BJ (cell line): ENCODE results near the gene CCDC30. TPM values are rescaled to one million over a fixed set of nuclear protein-coding genes. Genes with fewer than 3 reads are reported as not detected.

Experiments
- CTCF ChIA-PET: fragments of 350-600 bp; formaldehyde crosslinking; extraction: SDS; loops from one replicate; lab custom pipeline; 2021; ENCODE audit warnings: antibody characterized with exemption, inconsistent platforms; lab: Yijun Ruan, JAX
- POLR2A ChIA-PET: fragments of 300-600 bp; sonication (Branson Sonifier 250); formaldehyde crosslinking; extraction: SDS; loops from one replicate; lab custom pipeline; 2021; ENCODE audit warnings: antibody characterized with exemption; lab: Charles Lee
- DNase-seq: peaks from one replicate; pipeline ENCODE4 v3.0.0-alpha.2; 2011; ENCODE audit warnings: low read depth
- H3K27me3 ChIP-seq: 2 replicates; pipeline ENCODE4 v1.6.0; 2011; ENCODE audit warnings: low read length; ENCODE audit not compliant: control insufficient read depth, insufficient read depth
- H3K36me3 ChIP-seq: 2 replicates; pipeline ENCODE4 v1.5.1; 2011; ENCODE audit warnings: low read length; ENCODE audit not compliant: control insufficient read depth, insufficient read depth
- H3K4me3 ChIP-seq: 2 replicates; pipeline ENCODE4 v1.5.1; 2011; ENCODE audit warnings: low read depth, mild to moderate bottlenecking, control low read depth, low read length
- CTCF ChIP-seq: IDR thresholded peaks from 2 replicates; pipeline ENCODE4 v1.5.1; 2011; ENCODE audit warnings: low read depth, mild to moderate bottlenecking, control low read depth, inconsistent platforms, low read length, moderate library complexity; ENCODE audit not compliant: insufficient read depth
- polyA plus RNA-seq: library from polyadenylated mRNA; depleted of rRNA; stranded (reverse); fragments of >200 nt; gene quantifications from 2 replicates; pipeline ENCODE4 v1.2.3, GENCODE V29; 2011

Gene CCDC30
- polyA plus RNA-seq, 1 experiment = 0.26 TPM

- no peak for TF ChIP-seq CTCF
- ChIA-PET POLR2A (no interaction called here), CTCF (no interaction called here)
- Histone ChIP-seq H3K27me3 (0 out of 2 replicates have a peak, but pooled peaks cover 2% of the 10 kb centered on the region), H3K4me3 (no peak overlapping the region), H3K36me3 (no peaks in the 10 kb centered on the region)
- no peak for DNase-seq
Observed at GRCh38 chr1:42587753-42588152, 124.7 kb downstream of the CCDC30 start.

- no peak overlapping the region for H3K4me3 ChIP-seq
- H3K27me3 ChIP-seq = 0 out of 2 replicates have a peak, but pooled peaks cover 2% of the 10 kb centered on the region
- ChIA-PET CTCF (no interaction called here), POLR2A (no interaction called here)
- no peak for TF ChIP-seq CTCF
- H3K36me3 ChIP-seq = no peaks in the 10 kb centered on the region
- DNase-seq = no peak
Observed at GRCh38 chr1:42592811-42593210, 129.7 kb downstream of the CCDC30 start.

DNA sequence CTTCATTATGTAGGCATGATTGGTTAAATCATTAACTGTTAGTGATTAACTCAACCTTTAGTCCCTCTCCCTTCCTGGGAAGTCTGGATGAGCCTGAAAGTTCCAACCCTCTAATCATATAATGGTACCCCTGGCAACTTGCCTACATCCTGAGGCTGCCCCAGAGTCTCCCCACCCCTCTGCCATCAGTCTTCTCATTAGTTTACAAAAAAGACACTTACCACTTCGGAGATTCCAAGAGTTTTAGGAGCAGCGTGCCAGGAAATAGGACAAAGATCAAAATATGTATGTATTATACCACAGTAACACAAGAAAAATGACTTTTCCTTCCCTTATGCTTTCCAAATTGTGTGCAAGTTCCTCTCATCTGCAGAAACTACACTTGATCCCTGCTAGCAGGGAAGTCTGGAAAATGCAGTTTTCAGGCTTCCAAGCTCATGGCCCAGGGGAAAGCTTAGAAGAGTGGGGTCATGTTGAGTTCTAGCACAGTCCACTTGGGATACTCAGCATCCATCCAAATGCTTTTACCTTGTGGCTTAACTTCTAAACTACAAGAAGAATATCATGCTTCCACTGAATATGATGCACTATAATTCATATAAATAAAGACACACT, 130.5 kb downstream of the CCDC30 start:
- ChIA-PET CTCF (no interaction called here), POLR2A (no interaction called here)
- no peak for DNase-seq
- no peak overlapping the region for H3K4me3 ChIP-seq
- H3K36me3 ChIP-seq = no peaks in the 10 kb centered on the region
- TF ChIP-seq CTCF = no peak
- H3K27me3 ChIP-seq = 0 out of 2 replicates have a peak, but pooled peaks cover 2% of the 10 kb centered on the region

DNA sequence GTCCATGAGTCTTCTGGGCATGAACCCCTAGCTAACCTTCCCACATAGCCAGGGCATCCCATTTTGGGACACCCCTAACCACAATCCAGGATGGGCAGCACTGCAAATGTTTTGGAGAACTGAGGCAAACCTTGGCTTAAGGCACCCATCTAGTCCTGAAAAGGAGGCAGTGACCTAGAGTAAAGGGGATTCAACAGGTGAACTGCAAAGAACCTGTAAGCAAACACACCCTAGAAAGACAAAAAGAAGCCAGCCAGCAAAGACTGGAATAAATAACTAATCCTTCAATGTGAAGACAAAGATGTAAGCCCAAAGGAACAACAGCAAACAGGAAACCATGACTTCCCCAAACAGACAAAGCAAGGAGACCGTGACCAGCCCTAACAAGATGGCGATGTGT, 138.4 kb downstream of the CCDC30 start:
- no peak for DNase-seq
- no peak overlapping the region for H3K4me3 ChIP-seq
- ChIA-PET POLR2A (no interaction called here), CTCF (no interaction called here)
- H3K36me3 ChIP-seq = no peaks in the 10 kb centered on the region
- no peak for TF ChIP-seq CTCF
- H3K27me3 ChIP-seq = peaks cover 2% of the 10 kb centered on the region; the same call in 1 of the 2 replicates

GRCh38 chr1:42613803-42614131, 150.7 kb downstream of the CCDC30 start:
- POLR2A ChIA-PET = no interaction called here
- CTCF ChIA-PET = no interaction called here
- H3K36me3 ChIP-seq = no peaks in the 10 kb centered on the region
- no peak overlapping the region for H3K4me3 ChIP-seq
- H3K27me3 ChIP-seq = no peaks in the 10 kb centered on the region
- no peak for DNase-seq
- TF ChIP-seq CTCF = no peak
